Stomach (tissue), 9 donors: ENCODE results near the gene CD84. TPM values are rescaled to one million over a fixed set of nuclear protein-coding genes. Genes with fewer than 3 reads are reported as not detected.
A peak's percentile ranks its signal among the peaks of the same experiment; 100 is the strongest.

ENCODE experiments used
- DNase-seq, 2 donors: peaks; one replicate each; pipeline versions ENCODE4 v3.0.0 to v3.0.0-alpha.2; 2013 to 2019
- H3K27ac ChIP-seq, 5 donors: fragments of 200-600 bp in 4 of 5; sonication (generic) in 4 of 5; one replicate each; pipeline ENCODE4 v1.5.1; 2013 to 2019; ENCODE audit warnings: mild to moderate bottlenecking in 1 of 5, moderate library complexity in 1 of 5
- H3K27me3 ChIP-seq, 3 donors: fragments of 200-600 bp; sonication (generic); one replicate each; pipeline ENCODE4 v1.5.1; 2017 to 2019; ENCODE audit warnings: mixed run types in 1 of 3
- H3K36me3 ChIP-seq, 4 donors: fragments of 200-600 bp; sonication (generic); 1 replicate in 3 of 4; 2 replicates in 1 of 4; pipeline ENCODE4 v1.5.1; 2016 to 2019
- H3K4me1 ChIP-seq, 4 donors: fragments of 200-600 bp; sonication (generic); one replicate each; pipeline ENCODE4 v1.5.1; 2016 to 2019
- H3K4me3 ChIP-seq, 4 donors: fragments of 200-600 bp; sonication (generic) in 3 of 4; one replicate each; pipeline ENCODE4 v1.5.1; 2016 to 2019; ENCODE audit warnings: mild to moderate bottlenecking in 1 of 4
- H3K9me3 ChIP-seq, 4 donors: fragments of 200-600 bp; sonication (generic); one replicate each; pipeline ENCODE4 v1.5.1; 2016 to 2019
- CTCF ChIP-seq, 7 experiments: fragments of 450-650 bp in 4 of 7; fragments of 200-600 bp in 3 of 7; sonication (generic) in 3 of 7; IDR thresholded peaks; one replicate each; pipeline ENCODE4 v1.5.1; 2016 to 2019; ENCODE audit warnings: antibody characterized with exemption in 7 of 7, control low read depth in 2 of 7, mild to moderate bottlenecking in 1 of 7
- EP300 ChIP-seq: sonication (generic); formaldehyde crosslinking; IDR thresholded peaks from one replicate; pipeline ENCODE4 v1.6.1; 2017; ENCODE audit warnings: antibody characterized with exemption
- POLR2A ChIP-seq, 4 donors: fragments of 450-650 bp; IDR thresholded peaks; one replicate each; pipeline ENCODE4 v1.6.1; 2016; ENCODE audit warnings: antibody characterized with exemption in 4 of 4, control low read depth in 2 of 4, mild to moderate bottlenecking in 1 of 4, moderate library complexity in 1 of 4
- POLR2AphosphoS5 ChIP-seq, 3 donors: sonication (generic); formaldehyde crosslinking; IDR thresholded peaks; one replicate each; pipeline ENCODE4 v1.6.1; 2016; ENCODE audit warnings: antibody characterized with exemption in 3 of 3
- WGBS, 5 donors: extraction: QIAGEN DNeasy Blood & Tissue Kit in 3 of 5; methylation state at CpG; one replicate each; pipeline versions ENCODE4 v1.1.5 to v1.1.7; 2013 to 2018; 5-methylcytosine and 5-hydroxymethylcytosine counted together
- intact Hi-C: fragments of 100-400 bp; cut with DNase I; formaldehyde crosslinking; loops from one replicate; pipeline ENCODE4 v1.15.1; 2023; ENCODE audit warnings: low total_unique reads
- polyA plus RNA-seq, 3 donors: library from polyadenylated mRNA; stranded (reverse); fragments of 200-250 nt; gene quantifications; one replicate each; pipeline ENCODE4 v1.2.3, GENCODE V29; 2013
- total RNA-seq, 5 donors: library from RNA; depleted of rRNA; stranded (reverse); fragments of >200 nt; gene quantifications; one replicate each; pipeline versions ENCODE4 v1.1.0 to v1.2.3, GENCODE V29; 2014 to 2016
- donor health status: healthy with polysubstance abuse.
- donor health status: Bipolar disorder and iron deficiency.
- donor health status: healthy.

Gene CD84
- total and polyA plus RNA-seq, 8 donors, result 0.23 to 7.6 (median 1.7) TPM

DNA sequence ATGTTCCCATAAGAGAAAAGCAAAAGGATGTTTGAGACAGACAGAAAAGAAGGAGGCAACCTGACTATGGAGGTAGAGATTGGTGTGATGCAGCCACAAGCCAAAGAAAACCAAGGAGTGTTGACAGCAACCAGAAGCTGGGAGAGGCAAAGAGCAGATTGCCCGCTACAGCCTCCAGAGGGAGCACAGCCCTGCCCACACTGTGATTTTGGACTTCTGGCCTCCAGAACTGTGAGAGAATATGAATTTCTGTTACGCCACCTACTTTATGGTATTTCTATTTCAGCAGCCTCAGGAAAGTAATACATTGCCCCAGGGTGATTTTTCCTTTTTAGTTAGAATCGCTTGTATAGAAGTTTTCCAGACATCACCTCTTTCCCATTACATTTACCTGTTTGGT lies 84.7 kb downstream of the CD84 start:
- Histone ChIP-seq H3K4me3 (no peak overlapping the region), H3K9me3 (peaks cover 0 to 15% (median 2%) of the 10 kb centered on the region in 4 donors), H3K27me3 (no peaks in the 10 kb centered on the region), H3K36me3 (no peaks in the 10 kb centered on the region), H3K4me1 (no peaks in the 10 kb centered on the region), H3K27ac (no peak overlapping the region)
- TF ChIP-seq CTCF (IDR thresholded peaks at IDR 0.05) (peak in 2 of 7 experiments; percentile 22 to 23), POLR2A (IDR thresholded peaks at IDR 0.05) (no peak)
- peak in 1 of 2 donors; percentile 28 for DNase-seq
- WGBS, 5 donors, result 80 to 95% (median 91%) methylated on average over 3 of the region's 3 CpGs
- intact Hi-C loops, result no loop called here

DNA sequence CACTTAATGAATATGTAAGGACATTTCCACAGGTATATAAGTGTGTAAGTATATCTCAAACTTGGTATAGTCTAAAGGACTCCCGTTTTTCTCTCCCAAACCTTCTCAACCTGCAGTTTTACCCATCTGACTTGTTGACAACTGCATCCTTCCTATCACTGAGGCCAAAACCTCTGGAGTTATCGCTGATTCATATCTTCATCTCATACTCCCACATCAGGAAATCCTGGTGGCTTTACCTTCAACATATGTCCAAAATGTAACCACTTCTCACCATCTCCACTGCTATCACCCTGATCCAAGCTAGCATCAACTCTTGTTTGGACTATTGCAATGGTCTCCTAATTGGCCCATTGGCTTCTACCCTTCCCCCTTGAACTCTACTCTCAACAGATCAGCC lies 86.7 kb downstream of the CD84 start:
- no peaks in the 10 kb centered on the region for H3K4me1 ChIP-seq
- no peaks in the 10 kb centered on the region for H3K36me3 ChIP-seq
- intact Hi-C loops, result no loop called here
- H3K4me3 ChIP-seq, result no peak overlapping the region
- 76 to 92% (median 85%) methylated on average over 2 of the region's 2 CpGs for WGBS, 5 donors
- TF ChIP-seq POLR2A (IDR thresholded peaks at IDR 0.05), result no peak
- TF ChIP-seq EP300, result no peak
- TF ChIP-seq CTCF (IDR thresholded peaks at IDR 0.05), result no peak
- no peak for TF ChIP-seq POLR2AphosphoS5 (IDR thresholded peaks at IDR 0.05)
- DNase-seq, result no peak
- no peak overlapping the region for H3K27ac ChIP-seq
- H3K9me3 ChIP-seq, result peaks cover 0 to 3% (median 0%) of the 10 kb centered on the region in 4 donors
- H3K27me3 ChIP-seq, result no peaks in the 10 kb centered on the region

DNA sequence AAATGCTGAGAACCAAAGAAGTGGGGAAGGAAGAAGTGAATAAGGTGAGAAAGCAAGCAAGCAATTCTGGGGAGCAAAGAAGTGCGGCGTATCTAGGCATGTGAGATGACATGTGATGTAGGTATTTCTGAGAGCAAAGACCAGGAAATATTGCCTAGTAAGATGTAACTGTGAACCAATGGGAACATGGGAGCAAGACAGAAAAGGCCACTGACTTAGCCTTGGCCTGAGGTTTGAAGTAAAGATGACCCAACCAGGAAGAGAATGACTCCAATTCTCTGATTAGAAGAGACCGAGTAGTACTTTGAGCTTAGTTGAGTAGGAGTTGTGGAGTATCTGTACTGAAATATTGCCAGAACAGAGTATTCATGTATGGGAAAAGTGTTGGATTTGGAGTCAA lies 87.3 kb downstream of the CD84 start:
- intact Hi-C loops, result no loop called here
- no peaks in the 10 kb centered on the region for H3K36me3 ChIP-seq
- H3K4me3 ChIP-seq, result no peak overlapping the region
- WGBS, 5 donors, result 93 to 98% (median 95%) methylated on average over 3 of the region's 3 CpGs
- no peak for TF ChIP-seq POLR2AphosphoS5 (IDR thresholded peaks at IDR 0.05)
- TF ChIP-seq CTCF (IDR thresholded peaks at IDR 0.05), result no peak
- no peak for TF ChIP-seq EP300
- TF ChIP-seq POLR2A (IDR thresholded peaks at IDR 0.05), result no peak
- no peak for DNase-seq
- H3K9me3 ChIP-seq, result peaks cover 0 to 3% (median 0%) of the 10 kb centered on the region in 4 donors
- no peak overlapping the region for H3K27ac ChIP-seq
- H3K27me3 ChIP-seq, result no peaks in the 10 kb centered on the region
- no peaks in the 10 kb centered on the region for H3K4me1 ChIP-seq

Other genes starting within 250 kb of the CD84 start
- gene COPA, start 236.2 kb downstream of the CD84 start, total RNA-seq, result 100 to 1,000 TPM in 4 of 5 donors, 10 to 100 TPM in 1; 64.8 to 243 (median 124) TPM
- 10 to 100 TPM; 42.4 to 57.0 (median 49.2) TPM for gene COPA, start 236.2 kb downstream of the CD84 start, polyA plus RNA-seq
- 100 to 1,000 TPM in 1 of 5 donors, 10 to 100 TPM in 4; 18.2 to 123 (median 71.0) TPM for gene NCSTN, start 236.1 kb downstream of the CD84 start, total RNA-seq
- gene NCSTN, start 236.1 kb downstream of the CD84 start, polyA plus RNA-seq, result 10 to 100 TPM; 14.5 to 37.0 (median 34.6) TPM
- gene NHLH1, start 212.4 kb downstream of the CD84 start, total RNA-seq, result not detected
- under 1 TPM in 1 of 3 donors, not detected in 2; 0.08 TPM for gene NHLH1, start 212.4 kb downstream of the CD84 start, polyA plus RNA-seq
- 1 to 10 TPM in 4 of 5 donors, under 1 TPM in 1; 0.45 to 7.4 (median 4.4) TPM for gene VANGL2, start 178.9 kb downstream of the CD84 start, total RNA-seq
- 1 to 10 TPM in 2 of 3 donors, under 1 TPM in 1; 0.46 to 4.2 (median 1.5) TPM for gene VANGL2, start 178.9 kb downstream of the CD84 start, polyA plus RNA-seq
- gene SLAMF6, start 56.2 kb downstream of the CD84 start, total RNA-seq, result 10 to 100 TPM in 2 of 5 donors, 1 to 10 TPM in 1, under 1 TPM in 1, not detected in 1; 0.37 to 18.1 (median 8.1) TPM
- gene SLAMF6, start 56.2 kb downstream of the CD84 start, polyA plus RNA-seq, result 1 to 10 TPM in 2 of 3 donors, under 1 TPM in 1; 0.19 to 1.1 (median 1.1) TPM
- gene SLAMF1, start 67.5 kb upstream of the CD84 start, total RNA-seq, result 1 to 10 TPM in 2 of 5 donors, not detected in 3; 3.1 to 4.1 TPM
- gene SLAMF1, start 67.5 kb upstream of the CD84 start, polyA plus RNA-seq, result under 1 TPM; 0.12 to 0.92 (median 0.25) TPM
- 10 to 100 TPM in 1 of 5 donors, 1 to 10 TPM in 1, under 1 TPM in 1, not detected in 2; 0.58 to 11.9 (median 9.2) TPM for gene CD48, start 132.3 kb upstream of the CD84 start, total RNA-seq
- gene CD48, start 132.3 kb upstream of the CD84 start, polyA plus RNA-seq, result 10 to 100 TPM in 1 of 3 donors, 1 to 10 TPM in 2; 6.4 to 23.7 (median 8.4) TPM
- gene SLAMF7, start 159.8 kb upstream of the CD84 start, total RNA-seq, result 1 to 10 TPM in 2 of 5 donors, under 1 TPM in 2, not detected in 1; 0.45 to 4.2 (median 1.3) TPM
- gene SLAMF7, start 159.8 kb upstream of the CD84 start, polyA plus RNA-seq, result 1 to 10 TPM; 1.3 to 3.7 (median 2.1) TPM
- 1 to 10 TPM in 3 of 5 donors, not detected in 2; 1.3 to 7.5 (median 1.7) TPM for gene LY9, start 216.7 kb upstream of the CD84 start, total RNA-seq
- 1 to 10 TPM in 1 of 3 donors, under 1 TPM in 2; 0.25 to 1.1 (median 0.63) TPM for gene LY9, start 216.7 kb upstream of the CD84 start, polyA plus RNA-seq